HG03066 (cell line): ENCODE data around the gene OSMR.
"Not testable (repeated sequence)": the region's sequence is repeated elsewhere in the genome, so short reads cannot be mapped to it uniquely, and the experiment has no call there.

ENCODE experiments used
- ATAC-seq: cut with Tn5 transposase; IDR thresholded peaks from one replicate; pipeline ENCODE4 v1.9.1; 2021; ENCODE audit warnings: low read depth; ENCODE audit not compliant: unreplicated experiment

OSMR gene

GRCh38 chr5:38830521-38831051 lies 15.2 kb upstream of the OSMR start:
- no peak for ATAC-seq

- ATAC-seq = no peak
These were observed 14.7 kb upstream of the OSMR start for GRCh38 chr5:38831117-38831516.

DNA sequence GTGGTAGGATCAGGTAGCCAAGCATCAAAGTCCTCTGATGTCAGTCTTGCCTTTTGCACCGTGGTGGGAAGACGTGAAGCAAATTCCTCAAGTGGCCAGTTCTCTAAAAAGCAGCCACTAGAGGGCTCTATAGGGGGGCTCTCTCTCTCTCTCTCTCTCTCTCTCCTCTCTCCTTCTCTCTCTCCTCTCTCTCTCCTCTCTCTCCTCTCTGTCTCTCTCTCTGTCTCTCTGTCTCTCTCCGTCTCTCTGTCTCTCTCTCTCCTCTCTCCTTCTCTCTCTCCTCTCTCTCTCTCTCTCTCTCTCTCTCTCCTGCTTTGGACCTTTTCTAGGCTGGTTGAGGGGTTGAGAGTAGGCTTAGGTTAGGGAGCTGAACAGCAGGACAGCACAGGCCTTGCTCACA lies 13.9 kb upstream of the OSMR start:
- no peak for ATAC-seq

GRCh38 chr5:38832810-38833209 lies 13.0 kb upstream of the OSMR start:
- no peak for ATAC-seq

DNA sequence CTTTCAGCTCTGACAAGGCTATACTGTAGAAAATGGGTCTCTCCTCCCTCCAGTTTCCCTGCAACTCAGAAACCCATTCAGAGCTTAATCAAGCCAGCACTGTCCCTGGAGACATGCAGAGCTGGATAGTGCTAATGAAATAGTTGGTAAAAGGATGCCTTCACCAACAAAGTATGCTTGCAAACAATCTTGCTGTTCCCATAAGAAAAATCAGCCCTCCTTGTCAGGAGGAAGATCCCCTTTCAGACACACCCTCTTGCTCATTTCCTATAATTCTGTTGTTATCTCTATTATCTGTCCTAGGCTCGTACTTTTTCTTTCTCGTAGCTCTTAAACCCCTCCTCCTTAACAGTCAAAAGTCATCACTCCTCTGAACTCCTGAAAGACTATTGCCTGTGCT lies 9.9 kb upstream of the OSMR start:
- ATAC-seq = no peak

DNA sequence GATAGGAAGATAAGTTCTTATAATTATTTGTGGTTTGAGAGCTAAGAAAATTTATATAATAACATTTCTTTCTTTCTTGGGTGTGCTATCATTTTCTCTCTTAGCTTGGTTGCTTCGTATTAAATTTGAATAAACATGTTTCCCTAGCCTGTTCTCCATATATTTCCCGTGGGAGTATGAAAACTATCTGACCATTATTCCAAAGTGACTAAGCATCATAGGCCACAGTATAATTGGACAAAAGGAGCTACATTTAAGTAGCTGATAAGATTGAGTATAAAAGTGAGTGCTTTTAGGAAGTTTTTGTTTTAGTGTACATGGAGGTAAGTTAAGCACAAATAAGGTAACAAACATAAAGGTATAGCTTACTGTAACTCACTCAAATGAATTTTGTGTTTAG lies 8.4 kb upstream of the OSMR start:
- no peak for ATAC-seq

DNA sequence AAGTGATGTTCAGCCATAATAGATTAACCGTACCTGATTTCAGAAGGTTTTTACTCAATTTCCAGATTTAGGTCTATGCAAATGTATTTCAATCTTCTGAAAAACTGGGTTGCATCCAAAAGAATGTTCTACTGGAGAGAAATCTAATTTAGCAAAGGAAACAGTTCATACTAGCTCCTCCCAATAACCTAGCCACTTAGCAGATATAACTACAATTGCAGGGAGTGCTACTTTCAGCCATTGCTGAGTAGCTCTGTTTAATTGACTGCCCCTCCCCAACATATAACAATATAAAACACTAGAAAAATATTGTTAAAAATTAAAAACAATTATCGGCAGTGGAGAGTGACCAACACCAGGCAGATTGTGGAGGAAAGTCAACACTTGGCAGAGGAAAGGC lies 7.9 kb upstream of the OSMR start:
- ATAC-seq = no peak

- no peak for ATAC-seq
These were observed 2.1 kb upstream of the OSMR start for GRCh38 chr5:38843665-38844064.

DNA sequence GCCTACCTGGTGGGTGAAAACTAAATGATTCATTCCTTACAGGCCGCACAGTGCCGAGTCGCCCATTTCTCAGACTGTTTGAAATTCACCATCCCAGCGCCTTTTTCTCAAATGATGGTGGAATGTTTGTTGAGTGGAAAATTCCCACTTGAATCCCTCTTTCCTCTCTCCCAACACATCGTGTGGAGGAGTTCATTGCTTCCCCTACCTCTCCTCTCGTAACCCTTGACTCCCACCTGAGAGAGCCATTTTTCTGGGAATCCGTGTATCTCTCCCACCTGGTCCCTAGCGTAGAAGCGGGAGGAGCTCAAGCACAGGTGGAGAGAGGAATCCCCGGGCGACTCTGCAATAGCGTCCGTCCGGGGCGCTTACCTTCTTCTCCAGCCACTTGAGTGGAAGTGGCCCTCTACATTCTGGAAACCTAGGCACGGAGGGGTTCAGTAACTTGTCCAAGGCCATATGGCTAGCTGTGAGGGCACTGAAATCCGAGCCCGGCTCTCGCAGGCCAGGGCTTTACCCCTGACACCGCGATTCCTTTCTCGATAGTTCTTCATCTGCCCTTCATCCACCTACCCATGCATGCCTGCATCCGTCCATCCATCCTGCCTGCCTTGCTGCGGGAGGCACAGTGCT lies 683 bp downstream of the OSMR start:
- no peak for ATAC-seq

- no peak for ATAC-seq
These were observed 1.9 kb downstream of the OSMR start for GRCh38 chr5:38847559-38848347.

DNA sequence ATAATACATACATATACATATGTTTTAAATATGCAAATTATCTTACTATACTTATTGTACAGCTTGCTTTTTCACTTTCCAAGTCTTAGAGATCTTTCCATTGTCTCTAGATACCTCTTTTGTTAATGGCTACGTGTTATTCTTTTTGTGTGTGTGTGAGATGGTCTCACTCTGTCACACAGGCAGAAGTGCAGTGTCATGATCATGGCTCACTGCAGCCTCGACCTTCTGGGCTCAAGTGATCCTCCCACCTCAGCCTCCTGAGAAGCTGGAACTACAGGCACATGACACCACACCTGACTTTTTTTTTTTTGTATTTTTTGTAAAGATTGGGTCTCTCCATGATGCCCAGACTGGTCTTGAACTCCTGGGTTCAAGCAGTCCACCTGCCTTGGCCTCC lies 2.8 kb downstream of the OSMR start:
- ATAC-seq = no peak

- ATAC-seq = not testable (repeated sequence)
These were observed 5.8 kb downstream of the OSMR start for GRCh38 chr5:38851640-38852039.

- no peak for ATAC-seq
These were observed 8.1 kb downstream of the OSMR start for GRCh38 chr5:38853753-38854470.

DNA sequence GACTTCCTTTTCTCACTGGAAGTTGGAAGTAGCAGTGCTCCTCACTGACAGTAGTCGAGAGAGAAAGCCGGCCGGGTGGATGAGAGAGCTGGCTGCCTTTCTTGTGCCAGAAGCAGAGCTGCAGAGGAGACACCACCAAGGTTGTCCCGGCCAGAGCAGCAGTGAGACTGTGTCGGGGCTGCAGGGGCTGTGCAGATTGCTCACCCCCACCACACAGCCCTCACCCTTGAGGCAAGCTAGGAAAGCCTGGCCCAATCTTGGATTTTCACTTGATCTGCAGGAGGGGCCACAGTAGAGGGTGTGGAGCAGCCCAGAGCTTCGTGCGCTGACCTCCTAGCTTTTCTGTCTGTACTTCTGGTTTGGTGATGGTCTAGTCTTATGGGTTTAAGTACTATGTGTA lies 9.1 kb downstream of the OSMR start:
- no peak for ATAC-seq

GRCh38 chr5:38856660-38857059 lies 10.8 kb downstream of the OSMR start:
- no peak for ATAC-seq

DNA sequence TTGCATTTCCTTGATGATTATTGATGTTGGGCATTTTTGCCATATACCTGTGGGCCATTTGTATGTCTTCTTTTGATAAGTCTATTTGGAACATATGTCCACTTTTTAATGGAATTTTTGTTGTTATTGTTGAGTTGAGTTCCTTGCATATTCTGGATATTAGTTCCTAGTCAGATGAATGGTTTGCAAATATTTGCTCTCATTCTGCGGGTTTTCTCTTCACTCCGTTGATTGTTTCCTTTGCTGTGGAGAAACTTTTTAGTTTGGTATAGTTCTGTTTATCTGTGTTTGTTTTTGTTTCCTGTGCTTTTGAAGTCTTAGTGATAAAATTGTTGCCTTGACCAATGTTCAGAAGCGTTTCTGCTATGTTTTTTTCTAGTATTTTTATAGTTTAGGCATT lies 13.0 kb downstream of the OSMR start:
- no peak for ATAC-seq

- not testable (repeated sequence) for ATAC-seq
These were observed 16.4 kb downstream of the OSMR start for GRCh38 chr5:38861986-38862770.

DNA sequence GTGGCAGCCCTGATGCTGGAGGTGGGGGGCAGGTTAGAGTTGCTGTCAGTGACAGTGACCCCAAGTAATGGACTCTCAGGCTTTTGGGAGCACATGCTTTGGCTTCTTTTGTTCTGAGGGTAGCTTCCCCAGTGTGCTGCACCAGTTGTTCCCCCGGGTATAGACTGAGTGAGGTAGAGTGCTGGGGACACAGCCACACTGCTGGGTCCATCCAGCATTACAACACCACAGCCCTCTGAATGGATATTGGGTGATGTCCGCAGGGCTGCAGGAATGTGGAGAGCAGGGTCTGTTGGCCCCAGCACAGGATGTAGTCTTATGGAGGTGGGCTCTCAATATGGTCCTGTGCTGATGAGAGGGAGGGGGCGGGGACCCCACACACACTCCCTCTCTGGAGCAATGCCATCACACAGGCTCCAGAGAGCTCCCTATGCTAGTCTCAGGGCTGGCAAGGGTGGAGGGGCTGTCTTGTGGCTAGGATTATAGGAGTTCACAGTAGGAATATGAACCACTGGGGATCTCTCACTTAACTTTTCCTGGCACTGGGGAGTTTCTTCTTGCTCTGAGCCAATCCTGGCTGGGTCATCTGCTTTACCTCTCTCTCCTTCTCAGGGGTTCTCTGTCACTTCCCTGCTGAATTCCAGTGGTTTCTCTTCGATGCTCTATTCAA lies 20.7 kb downstream of the OSMR start:
- no peak for ATAC-seq

DNA sequence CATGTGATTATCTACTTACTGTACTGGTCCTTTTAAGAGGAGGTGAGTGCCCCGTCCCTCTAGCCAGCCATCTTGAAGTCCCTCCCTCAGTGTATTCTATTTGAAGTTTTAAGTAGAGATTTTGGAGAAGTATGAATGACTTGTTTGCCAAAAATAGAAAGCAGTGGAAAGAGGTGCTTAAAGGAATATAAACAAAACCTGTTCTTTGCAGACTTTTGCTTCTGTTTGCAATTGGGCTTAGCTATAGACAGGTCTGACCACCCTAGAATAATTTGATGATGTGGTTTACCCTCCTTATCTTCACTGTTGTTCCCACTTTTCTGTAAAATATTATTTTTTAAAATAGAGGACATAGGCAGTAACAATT lies 21.2 kb downstream of the OSMR start:
- ATAC-seq = no peak

DNA sequence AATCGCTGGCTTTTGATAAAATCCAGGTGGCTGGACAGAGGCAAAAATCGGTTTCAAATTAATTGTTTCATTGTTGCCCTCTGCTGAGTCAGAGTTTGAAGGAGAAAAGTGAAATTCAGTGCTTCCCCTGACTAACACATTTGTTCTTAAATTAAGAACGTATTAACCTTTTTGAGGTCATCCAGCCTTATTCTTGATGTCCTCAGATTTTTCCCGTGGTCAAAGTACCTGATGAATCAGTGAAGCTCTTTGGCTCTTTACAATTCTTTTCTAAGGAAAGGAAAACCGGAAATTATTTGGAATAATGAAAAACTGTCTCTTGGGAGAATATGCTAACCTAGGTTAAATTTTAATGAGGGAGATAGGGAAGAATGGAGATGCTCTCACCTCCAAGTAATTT lies 21.6 kb downstream of the OSMR start:
- no peak for ATAC-seq
